OCI-LY7 (cell line): ENCODE data around the gene KLHL8. TPM values are rescaled to one million over a fixed set of nuclear protein-coding genes. Genes with fewer than 3 reads are reported as not detected.

Source experiments
- BruUV-seq: library from RNA; stranded (reverse); fragments of 400-500 nt; replicated peaks from 2 replicates; lab custom pipeline; 2021; lab: Mats Ljungman, UMichigan
- CTCF ChIA-PET: fragments of 300-600 bp; sonication (Branson Sonifier 250); formaldehyde crosslinking; loops from one replicate; lab custom pipeline; 2022; ENCODE audit warnings: antibody characterized with exemption; ENCODE audit not compliant: unreplicated experiment; lab: Charles Lee
- POLR2A ChIA-PET: fragments of 300-600 bp; sonication (Branson Sonifier 250); formaldehyde crosslinking; loops from one replicate; lab custom pipeline; 2022; ENCODE audit warnings: antibody characterized with exemption; lab: Charles Lee
- DNase-seq: peaks from one replicate; pipeline ENCODE4 v3.0.0-alpha.2; 2015; ENCODE audit warnings: low spot score
- H2AFZ ChIP-seq: fragments of 200-600 bp; sonication (generic), shearing (Covaris generic); 2 replicates; pipeline ENCODE4 v1.6.1; 2014; ENCODE audit warnings: mild to moderate bottlenecking, antibody characterized with exemption, low read length, moderate library complexity
- H3K27ac ChIP-seq: fragments of 200-600 bp; sonication (generic); 2 replicates; pipeline ENCODE4 v1.5.1; 2014; ENCODE audit warnings: mixed run types, low read depth, mild to moderate bottlenecking, moderate library complexity, low read length, inconsistent platforms; ENCODE audit not compliant: poor library complexity, severe bottlenecking
- H3K36me3 ChIP-seq: fragments of 200-600 bp; sonication (generic); 2 replicates; pipeline ENCODE4 v1.6.1; 2014; ENCODE audit warnings: mild to moderate bottlenecking, antibody characterized with exemption, low read length, moderate library complexity, mixed read lengths; ENCODE audit not compliant: insufficient read depth
- H3K4me1 ChIP-seq: fragments of 200-600 bp; sonication (generic); 2 replicates; pipeline ENCODE4 v1.5.1; 2014; ENCODE audit warnings: mild to moderate bottlenecking, low read length; ENCODE audit not compliant: insufficient read depth, poor library complexity, severe bottlenecking
- H3K4me2 ChIP-seq: fragments of 200-600 bp; sonication (generic); 2 replicates; pipeline ENCODE4 v1.6.1; 2014; ENCODE audit warnings: mild to moderate bottlenecking, low read length
- H3K4me3 ChIP-seq: fragments of 200-600 bp; sonication (generic); 2 replicates; pipeline ENCODE4 v1.5.1; 2014; ENCODE audit warnings: mild to moderate bottlenecking, low read depth, low read length; ENCODE audit not compliant: poor library complexity, severe bottlenecking
- H3K79me2 ChIP-seq: fragments of 200-600 bp; sonication (generic); 2 replicates; pipeline ENCODE4 v1.6.1; 2016; ENCODE audit warnings: low read depth, mild to moderate bottlenecking, low read length, moderate library complexity, mixed read lengths; ENCODE audit not compliant: insufficient read depth
- H3K9me2 ChIP-seq: fragments of 200-600 bp; sonication (generic); 2 replicates; pipeline ENCODE4 v1.6.1; 2016; ENCODE audit warnings: mild to moderate bottlenecking, low read length, mixed read lengths; ENCODE audit not compliant: insufficient read depth
- H3K9me3 ChIP-seq: fragments of 200-600 bp; sonication (generic); 2 replicates; pipeline ENCODE4 v1.6.1; 2014; ENCODE audit warnings: mild to moderate bottlenecking, mixed run types, low read length, mixed read lengths
- H4K20me1 ChIP-seq: fragments of 200-600 bp; sonication (generic); 2 replicates; pipeline ENCODE4 v1.6.1; 2014; ENCODE audit warnings: mild to moderate bottlenecking, antibody characterized with exemption, low read length, moderate library complexity, mixed read lengths; ENCODE audit not compliant: insufficient read depth
- EZH2phosphoT487 ChIP-seq: fragments of 200-600 bp; sonication (generic); IDR thresholded peaks from 2 replicates; pipeline ENCODE4 v1.6.1; 2018; ENCODE audit warnings: low read depth, borderline replicate concordance, mild to moderate bottlenecking, mixed run types, antibody characterized with exemption, low read length, moderate library complexity, mixed read lengths
- intact Hi-C: fragments of 100-400 bp; cut with micrococcal nuclease; formaldehyde crosslinking; loops from one replicate; pipeline ENCODE4 v1.10.0; 2022; ENCODE audit not compliant: unreplicated experiment
- total RNA-seq, 2 experiments: library from RNA; depleted of rRNA in 1 of 2; stranded (reverse); fragments of >200 nt in 1 of 2; shearing (Covaris generic) in 1 of 2; gene quantifications; 2 replicates each; pipeline ENCODE4 v1.2.3, GENCODE V29; 2014 to 2022
- TF ChIP-seq, protein P1 (sequence below): fragments of 200-600 bp; sonication (generic); conservative IDR thresholded peaks from 2 replicates; pipeline ENCODE4 v1.5.1; 2014; ENCODE audit warnings: mild to moderate bottlenecking, antibody characterized with exemption, low read length, moderate library complexity, mixed read lengths

KLHL8 gene
- total RNA-seq, 2 experiments from 2014 or later = 9.0 to 23.4 TPM

GRCh38 chr4:87255755-87256154, 35.3 kb upstream of the KLHL8 start:
- no peaks in the 10 kb centered on the region for H3K9me3 ChIP-seq
- ChIA-PET POLR2A (interaction anchor here (0.7 to 0.8 kb wide), 2 partner anchors 8 to 42 kb away, joined by 4 to 5 read pairs; no protein-coding TSS in a partner anchor), CTCF (no interaction called here)
- H3K79me2 ChIP-seq = no peaks in the 10 kb centered on the region
- no peak overlapping the region for H3K4me2 ChIP-seq
- H3K4me1 ChIP-seq = no peaks in the 10 kb centered on the region
- no peaks in the 10 kb centered on the region for H4K20me1 ChIP-seq
- TF ChIP-seq, protein P1, sequence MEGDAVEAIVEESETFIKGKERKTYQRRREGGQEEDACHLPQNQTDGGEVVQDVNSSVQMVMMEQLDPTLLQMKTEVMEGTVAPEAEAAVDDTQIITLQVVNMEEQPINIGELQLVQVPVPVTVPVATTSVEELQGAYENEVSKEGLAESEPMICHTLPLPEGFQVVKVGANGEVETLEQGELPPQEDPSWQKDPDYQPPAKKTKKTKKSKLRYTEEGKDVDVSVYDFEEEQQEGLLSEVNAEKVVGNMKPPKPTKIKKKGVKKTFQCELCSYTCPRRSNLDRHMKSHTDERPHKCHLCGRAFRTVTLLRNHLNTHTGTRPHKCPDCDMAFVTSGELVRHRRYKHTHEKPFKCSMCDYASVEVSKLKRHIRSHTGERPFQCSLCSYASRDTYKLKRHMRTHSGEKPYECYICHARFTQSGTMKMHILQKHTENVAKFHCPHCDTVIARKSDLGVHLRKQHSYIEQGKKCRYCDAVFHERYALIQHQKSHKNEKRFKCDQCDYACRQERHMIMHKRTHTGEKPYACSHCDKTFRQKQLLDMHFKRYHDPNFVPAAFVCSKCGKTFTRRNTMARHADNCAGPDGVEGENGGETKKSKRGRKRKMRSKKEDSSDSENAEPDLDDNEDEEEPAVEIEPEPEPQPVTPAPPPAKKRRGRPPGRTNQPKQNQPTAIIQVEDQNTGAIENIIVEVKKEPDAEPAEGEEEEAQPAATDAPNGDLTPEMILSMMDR = no peak
- no peak for TF ChIP-seq EZH2phosphoT487
- H3K9me2 ChIP-seq = no peaks in the 10 kb centered on the region
- intact Hi-C loops = no loop called here
- no peaks in the 10 kb centered on the region for H3K36me3 ChIP-seq
- no TSS peak for BruUV-seq
- H3K27ac ChIP-seq = no peak overlapping the region
- H2AFZ ChIP-seq = no peak overlapping the region
- no peak for DNase-seq
- no peak overlapping the region for H3K4me3 ChIP-seq

- intact Hi-C loops = no loop called here
- Histone ChIP-seq H3K4me2 (no peak overlapping the region), H3K9me3 (0 out of 2 replicates have a peak, but pooled peaks cover 5% of the 10 kb centered on the region), H4K20me1 (no peaks in the 10 kb centered on the region), H3K4me1 (no peaks in the 10 kb centered on the region), H3K79me2 (no peaks in the 10 kb centered on the region), H3K36me3 (no peaks in the 10 kb centered on the region), H3K4me3 (no peak overlapping the region), H3K9me2 (no peaks in the 10 kb centered on the region), H3K27ac (no peak overlapping the region), H2AFZ (no peak overlapping the region)
- CTCF ChIA-PET = no interaction called here
- DNase-seq = no peak
- TF ChIP-seq, protein P1 = no peak
- TF ChIP-seq EZH2phosphoT487 = no peak
- BruUV-seq = no TSS peak
- POLR2A ChIA-PET = interaction anchor here (0.5 to 1.0 kb wide), 2 partner anchors 229 to 322 kb away, joined by 3 read pairs; no protein-coding TSS in a partner anchor
These were observed 30.7 kb upstream of the KLHL8 start for GRCh38 chr4:87251106-87251505.

DNA sequence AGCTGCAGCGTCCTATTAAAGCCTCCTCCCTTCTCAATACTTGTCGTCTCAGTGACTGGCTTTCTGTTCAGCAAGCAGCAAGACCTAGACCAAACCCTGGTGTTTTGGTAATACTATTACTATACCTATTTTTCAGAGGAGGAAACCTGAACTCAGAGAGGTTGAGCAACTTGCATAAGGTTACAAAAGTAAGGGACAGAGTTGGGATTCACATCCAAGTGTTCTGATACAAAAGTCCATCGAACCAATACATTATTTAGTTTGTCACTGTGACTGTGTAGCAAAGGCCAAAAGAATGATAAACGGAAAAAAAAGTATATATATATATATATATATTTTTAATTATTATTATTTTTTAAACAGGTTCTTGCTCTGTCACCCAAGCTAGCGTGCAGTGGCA, 29.9 kb upstream of the KLHL8 start:
- no peak for DNase-seq
- Histone ChIP-seq H3K79me2 (no peaks in the 10 kb centered on the region), H3K9me2 (no peaks in the 10 kb centered on the region), H3K36me3 (no peaks in the 10 kb centered on the region), H3K4me1 (no peaks in the 10 kb centered on the region), H4K20me1 (no peaks in the 10 kb centered on the region), H2AFZ (no peak overlapping the region), H3K27ac (no peak overlapping the region), H3K4me3 (no peak overlapping the region), H3K9me3 (0 out of 2 replicates have a peak, but pooled peaks cover 5% of the 10 kb centered on the region), H3K4me2 (no peak overlapping the region)
- ChIA-PET POLR2A (interaction anchor here (0.7 to 1.0 kb wide), 2 partner anchors 321 to 377 kb away, joined by 3 to 4 read pairs; no protein-coding TSS in a partner anchor), CTCF (no interaction called here)
- intact Hi-C loops = no loop called here
- no TSS peak for BruUV-seq
- no peak for TF ChIP-seq EZH2phosphoT487
- TF ChIP-seq, protein P1 = no peak
